HG02798 (cell line): Measurements from ENCODE around the gene ADORA2B.

ENCODE experiments used
- ATAC-seq: cut with Tn5 transposase; IDR thresholded peaks from one replicate; pipeline ENCODE4 v1.9.1; 2021; ENCODE audit warnings: mild to moderate bottlenecking; ENCODE audit not compliant: unreplicated experiment, poor library complexity

Gene ADORA2B

GRCh38 chr17:15952048-15952532 is 7.2 kb downstream of the ADORA2B start:
- no peak for ATAC-seq

GRCh38 chr17:15952916-15953790 is 8.2 kb downstream of the ADORA2B start:
- ATAC-seq = no peak

- ATAC-seq = no peak
Measured at GRCh38 chr17:15954222-15954621, 9.3 kb downstream of the ADORA2B start.

DNA sequence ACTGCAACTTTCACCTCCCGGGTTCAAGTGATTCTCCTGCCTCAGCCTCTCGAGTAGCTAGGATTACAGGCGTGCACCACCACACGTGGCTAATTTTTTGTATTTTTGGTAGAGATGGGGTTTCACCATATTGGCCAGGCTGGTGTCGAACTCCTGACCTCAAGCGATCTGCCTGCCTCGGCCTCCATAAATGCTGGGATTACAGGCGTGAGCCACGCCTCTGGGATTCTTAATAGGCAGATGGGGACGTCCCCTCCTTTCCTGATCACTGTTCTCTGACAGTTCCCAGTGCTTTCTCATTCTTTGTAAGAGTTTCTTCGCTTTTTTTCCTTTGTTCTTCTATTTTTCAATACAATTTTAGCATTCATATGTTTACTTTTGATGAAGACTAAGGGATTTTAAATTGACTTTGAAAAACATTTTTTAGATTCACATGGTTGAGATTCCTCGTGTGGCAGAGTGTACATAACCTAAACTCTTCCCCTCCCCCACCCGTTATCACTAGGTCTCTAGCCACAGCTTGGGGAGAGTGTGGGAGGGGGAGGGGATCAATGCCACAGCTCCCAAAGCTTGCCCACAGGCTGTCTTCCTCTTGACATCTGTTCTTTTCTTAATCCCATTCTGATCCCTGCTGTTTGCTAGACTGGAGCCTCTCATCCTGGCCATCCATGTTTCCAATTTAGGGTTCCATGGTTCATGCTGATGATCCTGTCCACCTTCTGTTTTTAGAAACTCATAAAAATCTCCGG is 11.0 kb downstream of the ADORA2B start:
- ATAC-seq = no peak

DNA sequence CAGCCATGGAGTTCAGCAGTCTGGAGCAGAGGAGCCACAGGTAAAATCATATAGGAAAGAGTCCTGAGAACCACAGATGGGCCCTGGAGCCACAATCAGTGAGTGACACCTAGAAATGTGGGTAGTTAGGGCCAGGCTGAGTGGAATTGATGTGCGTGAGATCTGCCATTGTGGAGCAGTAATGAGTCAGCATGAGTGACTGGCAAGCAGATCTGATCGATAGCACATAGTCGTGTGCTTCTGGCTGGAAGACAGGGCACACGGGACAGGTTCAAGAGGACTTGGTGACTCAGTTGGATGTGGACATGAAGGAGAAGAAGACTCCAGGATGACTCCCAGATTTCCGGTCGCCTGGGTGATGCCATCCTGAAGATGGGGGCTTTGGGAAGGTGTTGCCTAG is 12.3 kb downstream of the ADORA2B start:
- no peak for ATAC-seq

DNA sequence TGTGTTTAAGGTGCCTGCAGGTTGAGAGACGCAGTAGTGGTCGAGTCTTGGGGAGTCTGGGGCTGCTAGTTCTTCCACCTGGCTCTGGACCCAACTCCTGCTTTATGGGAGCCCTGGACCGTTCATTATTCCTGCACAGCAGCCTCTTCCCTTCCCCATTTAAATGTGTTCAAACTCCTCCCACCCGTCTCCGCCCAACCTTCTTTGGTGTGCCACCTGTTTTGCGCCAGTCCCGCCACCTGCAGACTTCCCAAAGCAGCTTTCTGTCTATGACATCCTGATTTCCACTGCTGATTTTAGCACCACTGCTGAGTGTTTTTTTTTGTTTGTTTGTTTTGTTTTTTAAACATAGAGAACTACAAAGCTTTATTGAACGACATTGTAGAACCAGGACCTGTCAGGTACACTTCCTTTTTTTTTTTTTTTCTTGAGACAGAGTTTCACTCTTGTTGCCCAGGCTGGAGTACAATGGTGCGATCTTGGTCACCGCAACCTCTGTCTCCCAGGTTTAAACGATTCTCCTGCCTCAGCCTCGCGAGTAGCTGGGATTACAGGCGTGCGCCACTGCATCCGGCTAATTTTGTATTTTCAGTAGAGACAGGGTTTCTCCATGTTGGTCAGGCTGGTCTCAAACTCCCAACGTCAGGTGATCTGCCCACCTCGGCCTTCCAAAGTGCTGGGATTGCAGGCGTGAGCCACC is 12.8 kb downstream of the ADORA2B start:
- ATAC-seq = no peak

GRCh38 chr17:15958484-15958854 is 13.5 kb downstream of the ADORA2B start:
- ATAC-seq = no peak

- ATAC-seq = no peak
Measured at GRCh38 chr17:15963670-15964110, 18.8 kb downstream of the ADORA2B start.

GRCh38 chr17:15965528-15965927 is 20.6 kb downstream of the ADORA2B start:
- ATAC-seq = no peak

- ATAC-seq = no peak
Measured at GRCh38 chr17:15966183-15966878, 21.4 kb downstream of the ADORA2B start.

DNA sequence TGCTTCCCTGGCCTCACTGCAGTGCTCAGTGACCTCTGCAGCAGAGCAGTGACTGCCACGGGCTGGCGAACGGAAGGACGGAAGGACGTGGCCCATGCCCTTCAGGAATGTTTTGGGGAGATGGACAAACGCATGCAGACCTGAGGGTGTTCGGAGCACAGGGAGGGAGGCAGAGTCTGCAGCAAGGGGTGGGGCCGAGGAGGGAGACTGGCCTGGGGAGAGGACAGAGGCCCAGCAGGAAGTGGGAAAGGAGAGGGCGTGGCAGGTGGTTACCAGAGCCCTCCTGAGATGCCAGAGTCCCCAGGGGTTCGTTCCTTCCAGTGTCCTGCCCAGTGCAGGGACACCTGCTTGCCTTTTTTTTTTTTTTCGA is 21.9 kb downstream of the ADORA2B start:
- ATAC-seq = no peak

DNA sequence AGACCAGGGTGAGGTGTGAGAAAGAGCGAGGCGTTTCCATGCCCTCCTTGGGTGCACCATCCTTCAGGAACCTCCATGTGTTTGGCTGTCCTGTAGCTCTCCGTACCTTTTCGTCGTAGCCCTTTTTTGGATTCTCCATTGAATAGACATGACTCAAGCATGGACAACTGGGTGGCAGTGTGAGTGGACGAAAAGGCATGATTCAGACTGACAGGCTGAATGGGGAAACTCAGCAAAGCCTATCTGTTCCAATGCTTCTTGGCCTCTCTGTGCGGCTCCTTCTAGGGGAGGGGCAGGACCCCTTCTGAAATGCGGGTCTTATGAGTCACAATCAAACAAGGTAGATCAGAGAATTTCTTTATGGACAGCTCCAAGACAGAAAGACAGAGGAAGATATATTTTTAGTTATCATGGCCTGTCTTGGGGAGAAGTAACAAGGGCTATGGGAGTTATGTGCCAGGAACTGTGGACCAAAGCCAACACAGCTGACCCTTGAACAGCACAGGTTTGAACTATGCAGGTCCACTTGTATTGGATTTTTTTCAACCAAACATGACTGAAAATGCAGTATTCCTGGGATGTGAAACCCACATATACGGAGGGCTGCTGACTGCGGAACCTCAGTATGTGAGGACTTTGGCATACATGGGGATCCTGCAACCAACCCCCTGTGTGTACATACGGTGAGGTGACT is 22.9 kb downstream of the ADORA2B start:
- ATAC-seq = no peak

DNA sequence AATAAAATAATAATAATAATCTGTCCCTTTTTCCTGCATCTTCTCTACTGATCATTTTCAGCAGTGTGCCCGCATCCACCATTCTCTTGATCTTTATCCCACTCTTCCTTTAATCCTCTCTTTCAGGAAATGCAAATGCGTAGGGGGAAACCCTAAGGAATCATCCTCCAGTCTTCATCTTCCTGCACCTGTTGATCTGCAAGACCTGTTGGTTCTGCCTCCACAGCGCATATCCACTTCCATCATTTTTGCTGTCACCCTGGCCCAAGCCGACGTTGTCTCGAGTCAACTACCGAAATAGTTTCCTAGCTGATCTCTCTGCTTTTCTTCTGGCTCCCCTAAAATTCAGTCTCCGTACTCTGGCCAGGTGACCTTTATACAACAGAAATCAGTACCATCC is 24.5 kb downstream of the ADORA2B start:
- ATAC-seq = no peak

DNA sequence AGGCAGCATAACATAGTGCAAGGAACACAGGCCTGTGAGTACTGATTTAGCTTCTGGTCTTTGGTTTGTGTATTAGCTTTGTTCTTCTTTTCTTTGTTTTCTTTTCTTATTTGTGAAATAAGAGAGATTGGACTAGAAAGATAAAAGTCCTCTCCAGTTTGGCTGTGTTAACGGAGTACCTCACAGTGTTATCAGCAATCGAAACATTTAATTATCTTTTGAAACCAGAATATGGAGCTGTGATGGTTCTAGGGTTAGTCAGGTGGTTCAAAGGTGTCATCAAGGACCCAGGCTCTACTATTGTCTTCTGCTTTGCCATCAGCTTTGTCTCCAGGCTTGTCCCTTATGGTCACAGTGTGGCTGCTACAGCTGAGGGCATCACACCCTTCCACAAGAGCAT is 25.6 kb downstream of the ADORA2B start:
- ATAC-seq = no peak

DNA sequence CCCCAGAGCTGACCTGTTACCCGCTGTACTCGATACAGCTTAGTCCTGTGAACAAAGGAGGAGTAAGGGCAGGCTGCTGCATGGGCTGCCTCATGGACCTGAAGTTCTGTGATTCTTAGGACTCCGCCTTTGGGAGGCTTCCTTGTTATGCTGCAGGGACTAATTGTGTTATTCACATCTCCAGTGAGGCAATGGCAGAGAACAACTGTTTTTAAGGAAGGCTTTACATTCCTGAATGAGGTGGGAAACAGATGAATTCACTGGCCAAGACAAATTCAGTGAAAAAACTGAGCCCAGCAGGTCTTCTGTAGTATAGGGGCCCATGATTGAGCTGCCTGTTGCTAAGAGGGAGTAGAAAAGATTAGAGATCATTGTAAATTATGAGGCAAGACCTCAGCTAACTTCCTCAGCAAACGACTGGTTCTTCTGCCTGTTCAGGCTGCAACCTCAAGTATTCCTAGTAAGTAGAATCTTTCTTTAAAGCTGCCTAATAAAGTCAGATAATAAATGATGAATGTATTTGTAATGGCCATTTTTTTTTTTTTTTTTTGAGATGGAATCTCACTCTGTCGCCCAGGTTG is 26.3 kb downstream of the ADORA2B start:
- ATAC-seq = no peak

GRCh38 chr17:15971882-15972281 is 27.0 kb downstream of the ADORA2B start:
- ATAC-seq = no peak

DNA sequence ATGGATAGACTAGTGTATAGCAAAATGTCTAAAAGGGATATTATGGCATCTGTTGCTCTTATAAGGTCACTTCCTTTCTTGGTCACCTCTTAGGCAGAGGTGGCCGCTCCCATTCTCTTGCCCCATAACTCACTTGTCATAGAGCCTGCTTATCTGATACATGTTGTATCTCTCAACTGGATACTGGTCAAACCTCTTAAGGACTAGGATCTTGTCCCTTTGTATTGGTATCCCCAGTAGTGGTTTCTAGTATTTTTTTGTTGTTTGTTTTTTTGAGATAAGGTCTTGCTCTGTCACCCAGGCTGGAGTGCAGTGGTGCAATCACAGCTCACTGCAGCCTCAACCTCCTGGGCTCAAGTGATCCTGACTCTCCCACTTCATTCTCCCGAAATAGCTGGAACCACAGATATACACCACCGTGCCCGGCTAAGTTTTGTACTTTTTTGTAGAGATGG is 27.6 kb downstream of the ADORA2B start:
- no peak for ATAC-seq

GRCh38 chr17:15973016-15973415 is 28.1 kb downstream of the ADORA2B start:
- ATAC-seq = no peak

- ATAC-seq = no peak
Measured at GRCh38 chr17:15973834-15974233, 28.9 kb downstream of the ADORA2B start.
